GM23248 (cell line): ENCODE results near the gene KIF6. TPM values are rescaled to one million over a fixed set of nuclear protein-coding genes. Genes with fewer than 3 reads are reported as not detected.

Experiments used
- DNase-seq: peaks from one replicate; pipeline ENCODE4 v3.0.0-alpha.2; 2015
- H2AFZ ChIP-seq: fragments of 200-600 bp; sonication (generic); 2 replicates; pipeline ENCODE4 v1.6.1; 2016; ENCODE audit warnings: antibody characterized with exemption
- H3F3A ChIP-seq: fragments of 200-600 bp; sonication (generic); 2 replicates; pipeline ENCODE4 v1.6.1; 2016; ENCODE audit warnings: mild to moderate bottlenecking, antibody characterized with exemption, mixed run types; ENCODE audit not compliant: insufficient read depth
- H3K27ac ChIP-seq: fragments of 200-600 bp; sonication (generic); 2 replicates; pipeline ENCODE4 v1.5.1; 2016; ENCODE audit warnings: mild to moderate bottlenecking
- H3K27me3 ChIP-seq: fragments of 200-600 bp; sonication (generic); replicated peaks from 2 replicates; pipeline ENCODE4 v1.6.1; 2016; ENCODE audit warnings: mild to moderate bottlenecking; ENCODE audit not compliant: insufficient read depth
- H3K36me3 ChIP-seq: fragments of 200-600 bp; sonication (generic); 2 replicates; pipeline ENCODE4 v1.6.1; 2016; ENCODE audit warnings: low read depth, mild to moderate bottlenecking
- H3K4me1 ChIP-seq: fragments of 200-600 bp; sonication (generic); 2 replicates; pipeline ENCODE4 v1.6.1; 2016; ENCODE audit warnings: mild to moderate bottlenecking; ENCODE audit not compliant: insufficient read depth
- H3K4me2 ChIP-seq: fragments of 200-600 bp; sonication (generic); one replicate; pipeline ENCODE4 v1.6.1; 2016; ENCODE audit warnings: mild to moderate bottlenecking; ENCODE audit not compliant: unreplicated experiment
- H3K4me3 ChIP-seq: fragments of 200-600 bp; sonication (generic); 2 replicates; pipeline ENCODE4 v1.5.1; 2016; ENCODE audit warnings: mild to moderate bottlenecking
- H3K79me2 ChIP-seq: fragments of 200-600 bp; sonication (generic); 2 replicates; pipeline ENCODE4 v1.6.1; 2016; ENCODE audit warnings: mild to moderate bottlenecking; ENCODE audit not compliant: insufficient read depth
- H3K9ac ChIP-seq: fragments of 200-600 bp; sonication (generic); 2 replicates; pipeline ENCODE4 v1.6.1; 2016; ENCODE audit warnings: mild to moderate bottlenecking
- H3K9me2 ChIP-seq: fragments of 200-600 bp; sonication (generic); 2 replicates; pipeline ENCODE4 v1.6.1; 2016; ENCODE audit warnings: mixed run types, mild to moderate bottlenecking, moderate library complexity; ENCODE audit not compliant: insufficient read depth
- H3K9me3 ChIP-seq: fragments of 200-600 bp; sonication (generic); one replicate; pipeline ENCODE4 v1.6.1; 2017; ENCODE audit warnings: low read depth
- H4K20me1 ChIP-seq: fragments of 200-600 bp; sonication (generic); 2 replicates; pipeline ENCODE4 v1.6.0; 2016; ENCODE audit not compliant: insufficient read depth
- EZH2 ChIP-seq: fragments of 200-600 bp; sonication (generic); IDR thresholded peaks from 2 replicates; pipeline ENCODE4 v1.6.1; 2018; ENCODE audit warnings: antibody characterized with exemption, mild to moderate bottlenecking; ENCODE audit not compliant: insufficient read depth, poor library complexity, severe bottlenecking
- EZH2phosphoT487 ChIP-seq: fragments of 200-600 bp; sonication (generic); IDR thresholded peaks from 2 replicates; pipeline ENCODE4 v1.6.1; 2018; ENCODE audit warnings: antibody characterized with exemption, moderate library complexity, mild to moderate bottlenecking, low read depth; ENCODE audit not compliant: insufficient read depth
- WGBS, 2 experiments: methylation state at CpG; one replicate each; pipeline ENCODE4 v1.1.6; 2015 to 2017; ENCODE audit warnings: low lambda C conversion rate in 2 of 2, low coverage in 1 of 2; ENCODE audit errors: missing lambda C conversion rate in 2 of 2; 5-methylcytosine and 5-hydroxymethylcytosine counted together
- in situ Hi-C: fragments of 300-500 bp; cut with MboI; formaldehyde crosslinking; loops from 2 replicates; pipeline ENCODE4 v1.15.0; 2020
- polyA plus RNA-seq: library from polyadenylated mRNA; unstranded; fragments of >200 nt; fragmentation: Nextera tagmentation; extraction: Ambion mirVana; gene quantifications from 2 replicates; pipeline ENCODE4 v1.2.1, GENCODE V29; 2016
- total RNA-seq: library from RNA; depleted of rRNA; stranded (reverse); fragments of >200 nt; shearing (Covaris generic); gene quantifications from 2 replicates; pipeline ENCODE4 v1.2.3, GENCODE V29; 2014

Gene KIF6
- total and polyA plus RNA-seq, 2 experiments from 2014 or later = 0.22 to 0.91 TPM

DNA sequence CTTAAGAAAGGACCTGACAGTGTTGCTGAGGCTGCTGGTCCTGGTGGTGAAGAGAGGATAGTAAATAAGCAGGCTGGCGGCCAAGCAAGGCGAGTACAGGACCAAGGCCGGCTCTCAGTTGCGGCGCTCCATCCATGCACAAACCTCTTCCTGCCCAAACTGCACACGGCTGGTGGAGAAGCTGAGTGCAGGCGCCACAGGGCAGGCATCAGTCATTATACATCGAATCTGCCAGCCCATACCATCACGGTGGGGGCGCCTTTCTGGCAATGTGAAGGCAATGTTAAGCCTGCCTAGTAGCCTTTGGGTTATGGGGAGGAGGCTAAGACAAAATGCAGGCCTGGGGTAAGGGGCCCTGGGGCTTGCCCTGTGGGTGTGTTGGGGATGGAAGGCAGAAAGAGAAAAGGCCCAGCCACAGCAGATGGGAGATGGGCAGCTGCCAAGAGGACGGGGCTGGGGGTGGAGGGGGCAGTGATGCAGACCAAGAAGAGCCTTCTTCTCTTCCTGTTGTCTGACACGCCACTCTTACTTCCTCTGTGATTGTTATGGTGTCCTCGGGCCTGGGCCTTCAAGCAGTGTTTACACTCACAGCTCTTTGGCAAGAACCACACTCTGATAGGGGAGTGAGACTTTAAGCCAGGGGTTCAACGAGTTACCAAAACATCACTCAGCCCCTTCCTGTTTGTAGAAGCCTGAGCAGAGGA lies 382.4 kb downstream of the KIF6 start:
- Histone ChIP-seq H3K9ac (no peak overlapping the region), H3K4me3 (no peak overlapping the region), H3K27ac (no peak overlapping the region), H3K9me2 (no peaks in the 10 kb centered on the region), H3K4me2 (no peak overlapping the region), H3K36me3 (no peaks in the 10 kb centered on the region), H3F3A (no peaks in the 10 kb centered on the region), H3K9me3 (no peaks in the 10 kb centered on the region), H3K27me3 (peaks cover 7% of the 10 kb centered on the region; the same call in 1 of the 2 replicates), H3K79me2 (no peaks in the 10 kb centered on the region), H4K20me1 (no peaks in the 10 kb centered on the region), H2AFZ (no peak overlapping the region), H3K4me1 (no peaks in the 10 kb centered on the region)
- TF ChIP-seq EZH2 (no peak), EZH2phosphoT487 (no peak)
- no peak for DNase-seq
- 66 to 69% methylated on average over 14 of the region's 14 CpGs for WGBS, 2 experiments
- in situ Hi-C loops = no loop called here

DNA sequence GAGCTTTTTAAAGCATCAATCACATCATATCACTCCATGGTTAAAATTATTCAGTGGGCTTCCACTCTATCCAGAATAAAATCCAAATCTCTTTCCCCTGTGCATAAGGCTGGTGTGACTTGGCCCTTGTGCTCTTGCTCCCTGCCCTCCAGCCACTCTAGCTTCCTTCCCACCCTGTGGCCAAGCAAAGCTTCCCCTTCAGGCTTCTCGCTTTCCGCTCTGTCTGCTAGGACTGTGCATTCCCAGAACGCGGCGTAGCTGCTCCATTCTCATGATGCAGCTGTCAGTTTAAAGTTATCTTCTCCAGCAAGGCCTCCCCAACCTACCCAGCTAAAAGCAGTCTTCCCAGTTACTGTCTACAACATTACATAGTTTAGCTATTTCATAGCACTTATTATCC lies 383.3 kb downstream of the KIF6 start:
- WGBS, 2 experiments = 92 to 94% methylated on average over 5 of the region's 5 CpGs
- Histone ChIP-seq H3K9me3 (no peaks in the 10 kb centered on the region), H3K4me1 (no peaks in the 10 kb centered on the region), H3K27ac (no peak overlapping the region), H3K36me3 (no peaks in the 10 kb centered on the region), H3K9me2 (no peaks in the 10 kb centered on the region), H3K4me3 (no peak overlapping the region), H3K79me2 (no peaks in the 10 kb centered on the region), H3F3A (no peaks in the 10 kb centered on the region), H3K27me3 (peaks cover 10% of the 10 kb centered on the region; the same call in 1 of the 2 replicates), H4K20me1 (no peaks in the 10 kb centered on the region), H3K4me2 (no peak overlapping the region), H2AFZ (no peak overlapping the region), H3K9ac (no peak overlapping the region)
- TF ChIP-seq EZH2 (no peak), EZH2phosphoT487 (no peak)
- no peak for DNase-seq
- in situ Hi-C loops = no loop called here

DNA sequence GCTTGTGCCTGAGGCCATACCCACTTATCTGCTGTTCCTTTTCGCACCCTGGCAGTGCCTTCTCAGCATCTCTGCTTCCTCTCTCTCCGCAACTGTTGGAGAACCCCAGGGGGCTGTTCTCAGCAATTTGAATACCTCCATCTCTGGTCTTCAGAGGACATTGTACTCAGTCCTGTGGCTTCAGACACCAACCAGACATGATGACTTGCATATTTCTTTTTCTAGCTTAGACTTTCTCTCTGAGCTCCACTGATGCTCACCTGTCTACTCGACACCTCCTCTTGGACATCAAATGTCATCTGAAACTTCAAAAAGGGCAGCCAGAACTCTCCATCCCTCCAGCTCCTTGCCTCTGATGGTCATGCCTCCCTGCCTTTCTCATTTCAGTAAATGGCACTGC lies 383.9 kb downstream of the KIF6 start:
- in situ Hi-C loops = no loop called here
- Histone ChIP-seq H3K9me3 (no peaks in the 10 kb centered on the region), H4K20me1 (no peaks in the 10 kb centered on the region)

DNA sequence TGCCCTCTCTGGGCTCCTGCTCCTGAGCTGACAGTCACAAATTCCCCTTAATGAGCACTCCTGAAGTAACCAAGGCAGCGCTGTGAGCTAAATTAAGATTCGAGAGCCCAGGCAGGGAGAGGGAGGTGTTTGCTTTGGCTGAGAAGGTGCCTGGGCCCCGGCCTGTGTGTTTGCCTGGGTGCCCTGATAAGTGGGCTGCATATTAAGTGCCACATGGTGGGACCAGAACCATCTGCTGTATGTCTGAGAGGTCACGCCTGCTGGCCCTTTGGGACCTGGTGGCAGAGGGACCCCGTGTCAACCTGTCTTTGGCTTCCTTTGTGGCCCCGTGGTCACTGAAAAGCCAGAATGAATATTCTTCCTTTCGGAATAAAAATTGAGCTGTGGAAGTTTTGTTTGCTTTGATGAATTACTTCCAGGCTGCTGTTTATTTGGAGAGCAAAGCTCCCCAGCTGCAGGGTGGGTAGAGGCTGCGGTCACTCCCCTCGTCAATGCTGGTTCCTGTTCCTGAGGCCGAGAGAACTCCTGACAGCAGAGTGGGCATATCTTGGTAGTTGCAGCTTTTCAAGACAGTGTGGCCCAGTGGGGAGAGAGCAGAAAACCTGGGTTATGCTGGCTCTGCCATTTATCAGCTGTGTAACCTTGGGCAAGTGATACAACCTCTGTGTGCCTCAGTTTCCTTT lies 385.2 kb downstream of the KIF6 start:
- Histone ChIP-seq H3K36me3 (no peaks in the 10 kb centered on the region), H3K9me3 (no peaks in the 10 kb centered on the region), H3K27me3 (peaks cover 10% of the 10 kb centered on the region; the same call in 1 of the 2 replicates), H3K4me3 (no peak overlapping the region), H3K4me2 (no peak overlapping the region), H2AFZ (no peak overlapping the region), H3K27ac (no peak overlapping the region), H3F3A (no peaks in the 10 kb centered on the region), H4K20me1 (no peaks in the 10 kb centered on the region), H3K9ac (no peak overlapping the region), H3K79me2 (no peaks in the 10 kb centered on the region), H3K4me1 (no peaks in the 10 kb centered on the region), H3K9me2 (no peaks in the 10 kb centered on the region)
- TF ChIP-seq EZH2phosphoT487 = no peak
- no peak for TF ChIP-seq EZH2
- in situ Hi-C loops = no loop called here
- DNase-seq = no peak
- WGBS, 2 experiments = 74 to 75% methylated on average over 10 of the region's 10 CpGs

More for the DNA sequence above, 383.9 kb downstream of the KIF6 start:
- no peak overlapping the region for H3K4me3 ChIP-seq
- H3F3A ChIP-seq = no peaks in the 10 kb centered on the region
- no peak overlapping the region for H3K27ac ChIP-seq
- H3K9ac ChIP-seq = no peak overlapping the region
- no peak overlapping the region for H2AFZ ChIP-seq
- no peaks in the 10 kb centered on the region for H3K9me2 ChIP-seq
- H3K27me3 ChIP-seq = peaks cover 10% of the 10 kb centered on the region; the same call in 1 of the 2 replicates
- no peaks in the 10 kb centered on the region for H3K79me2 ChIP-seq
- H3K36me3 ChIP-seq = no peaks in the 10 kb centered on the region
- no peak for TF ChIP-seq EZH2
- TF ChIP-seq EZH2phosphoT487 = no peak
- DNase-seq = no peak
- H3K4me2 ChIP-seq = no peak overlapping the region
- 54 to 59% methylated on average over 3 of the region's 3 CpGs for WGBS, 2 experiments
- H3K4me1 ChIP-seq = no peaks in the 10 kb centered on the region
